GM18858 (cell line): Measurements from ENCODE around the gene AMOTL2.

ENCODE experiments used
- ATAC-seq: cut with Tn5 transposase; IDR thresholded peaks from one replicate; pipeline ENCODE4 v1.9.1; 2021; ENCODE audit not compliant: unreplicated experiment

AMOTL2 gene

DNA sequence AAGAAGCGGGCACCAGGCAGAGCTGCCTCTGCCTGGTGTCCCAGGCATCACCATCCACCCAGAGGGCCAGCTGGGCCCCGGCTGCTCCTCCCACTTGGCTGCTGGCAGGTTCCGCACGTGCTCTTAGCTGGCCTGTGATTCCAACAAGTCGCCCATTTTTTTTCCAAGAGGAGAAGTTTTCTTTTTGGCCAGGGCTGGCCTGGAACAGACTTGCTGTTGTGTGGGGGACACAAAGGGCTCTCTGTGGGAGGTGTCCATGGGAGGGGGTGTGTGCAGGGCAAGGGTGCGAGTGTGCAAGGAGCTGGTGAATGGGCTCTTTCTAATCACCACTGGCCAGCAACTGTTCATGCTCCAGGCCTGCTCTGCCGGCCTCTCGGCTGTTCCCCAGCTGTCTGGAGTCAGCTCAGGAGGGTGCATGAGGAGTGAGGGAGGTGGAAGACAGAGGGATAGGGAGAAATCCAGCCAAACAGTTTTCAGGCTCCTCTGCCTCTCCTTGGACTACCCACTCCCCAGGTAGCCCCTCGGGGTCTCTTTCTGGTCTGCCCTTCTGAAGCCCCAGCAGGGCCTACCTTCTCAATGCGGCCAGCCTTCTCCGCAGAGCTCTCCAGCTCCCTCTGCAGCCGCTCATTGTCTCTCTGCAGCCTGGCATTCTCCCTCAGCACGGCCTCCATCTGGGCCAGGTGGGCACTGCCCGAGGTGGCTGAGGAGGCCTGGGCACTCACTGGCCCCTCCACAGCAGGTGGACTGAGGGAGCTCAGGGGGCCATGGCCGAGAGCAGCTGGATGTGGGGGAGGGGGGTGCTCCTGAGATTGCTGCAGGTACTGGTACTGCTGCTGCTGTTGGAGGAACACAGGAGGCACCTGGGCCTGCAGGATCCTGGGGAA, 7.1 kb downstream of the AMOTL2 start:
- ATAC-seq, result no peak

DNA sequence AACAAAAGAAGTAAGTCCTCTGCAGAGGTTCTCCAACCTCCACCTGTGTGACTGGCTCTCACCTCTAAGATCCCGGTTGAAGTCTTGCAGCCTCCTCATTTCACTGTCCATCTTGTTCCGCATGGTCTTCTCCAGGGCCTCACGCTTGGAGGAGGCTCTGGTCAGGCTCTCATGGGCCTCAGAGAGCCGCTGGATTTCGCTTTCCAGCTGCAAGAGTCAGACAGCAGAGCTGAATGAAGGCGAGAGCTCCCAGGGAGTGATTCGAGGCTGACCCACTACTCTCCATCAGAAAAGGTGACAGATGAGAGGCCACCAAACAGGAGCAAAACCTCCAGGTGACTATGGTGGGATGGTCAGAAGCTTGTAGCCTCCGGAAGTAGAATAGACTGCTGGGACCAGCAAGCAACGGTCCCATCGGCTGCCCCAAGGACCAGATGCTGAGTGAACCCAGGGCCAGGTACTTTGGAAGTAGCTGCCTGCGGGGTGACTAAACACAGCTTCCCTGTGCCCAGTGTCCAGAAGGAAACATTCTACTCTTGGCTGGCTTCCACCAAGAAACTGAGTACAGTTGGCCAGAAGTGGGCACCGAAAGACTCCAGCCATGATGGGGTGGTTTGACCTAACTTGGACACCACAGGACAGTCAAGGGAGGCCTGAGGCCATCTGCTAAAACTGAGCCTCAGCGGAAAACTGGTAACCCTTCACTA, 7.9 kb downstream of the AMOTL2 start:
- no peak for ATAC-seq

DNA sequence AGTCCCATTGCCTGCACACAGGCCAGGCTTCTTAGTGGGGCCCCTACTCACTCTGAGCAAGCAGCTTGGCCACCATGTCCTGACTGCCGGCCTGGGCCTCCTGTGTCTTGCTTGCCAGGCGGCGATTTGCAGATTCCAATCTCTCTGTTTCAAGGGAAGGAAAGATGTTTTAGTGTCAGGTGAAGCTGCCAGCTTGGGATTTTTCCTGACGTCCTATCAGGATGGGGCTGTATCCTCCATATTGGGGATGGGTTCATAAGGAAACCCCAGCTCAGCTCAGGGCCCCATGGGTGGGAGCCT, 8.5 kb downstream of the AMOTL2 start:
- ATAC-seq, result no peak

DNA sequence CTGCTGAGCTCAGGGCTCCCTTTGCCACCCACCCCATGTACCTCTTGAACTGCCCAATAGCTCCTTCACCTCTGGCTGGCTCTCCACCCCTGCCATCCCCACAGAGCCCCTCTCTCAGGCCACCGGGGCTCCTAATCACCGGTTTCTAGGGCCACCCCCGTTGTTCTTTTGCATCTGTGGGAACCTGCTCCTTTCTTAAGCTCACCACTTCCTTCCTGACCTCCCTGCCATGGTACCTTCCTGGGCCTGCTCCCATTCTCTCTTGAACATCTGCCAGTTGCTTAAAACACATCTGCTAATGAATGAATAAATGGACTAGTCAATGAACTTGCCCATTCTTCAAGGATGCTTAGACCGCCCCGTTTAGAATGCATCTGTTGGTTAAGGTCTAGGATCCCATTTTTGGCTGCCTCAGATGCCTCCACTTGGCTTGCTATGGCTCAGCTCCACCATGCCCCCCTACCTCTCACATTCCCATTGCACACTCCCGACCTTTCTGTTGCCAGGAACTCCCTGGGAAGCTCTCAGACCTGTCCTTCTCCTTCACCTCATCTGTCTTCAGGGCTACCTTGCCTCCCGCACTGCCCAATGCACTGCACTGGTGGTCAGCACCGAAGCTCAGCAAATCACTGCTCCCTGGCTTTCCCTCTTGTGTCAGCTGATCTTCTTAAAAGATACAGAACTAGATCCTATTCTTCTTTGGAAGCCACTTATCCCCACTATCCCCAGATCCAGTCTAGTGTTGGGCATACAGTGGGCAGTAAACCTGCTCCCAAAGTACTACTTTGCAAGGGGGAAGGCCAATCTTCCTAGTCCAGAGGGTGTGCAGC, 9.1 kb downstream of the AMOTL2 start:
- no peak for ATAC-seq

DNA sequence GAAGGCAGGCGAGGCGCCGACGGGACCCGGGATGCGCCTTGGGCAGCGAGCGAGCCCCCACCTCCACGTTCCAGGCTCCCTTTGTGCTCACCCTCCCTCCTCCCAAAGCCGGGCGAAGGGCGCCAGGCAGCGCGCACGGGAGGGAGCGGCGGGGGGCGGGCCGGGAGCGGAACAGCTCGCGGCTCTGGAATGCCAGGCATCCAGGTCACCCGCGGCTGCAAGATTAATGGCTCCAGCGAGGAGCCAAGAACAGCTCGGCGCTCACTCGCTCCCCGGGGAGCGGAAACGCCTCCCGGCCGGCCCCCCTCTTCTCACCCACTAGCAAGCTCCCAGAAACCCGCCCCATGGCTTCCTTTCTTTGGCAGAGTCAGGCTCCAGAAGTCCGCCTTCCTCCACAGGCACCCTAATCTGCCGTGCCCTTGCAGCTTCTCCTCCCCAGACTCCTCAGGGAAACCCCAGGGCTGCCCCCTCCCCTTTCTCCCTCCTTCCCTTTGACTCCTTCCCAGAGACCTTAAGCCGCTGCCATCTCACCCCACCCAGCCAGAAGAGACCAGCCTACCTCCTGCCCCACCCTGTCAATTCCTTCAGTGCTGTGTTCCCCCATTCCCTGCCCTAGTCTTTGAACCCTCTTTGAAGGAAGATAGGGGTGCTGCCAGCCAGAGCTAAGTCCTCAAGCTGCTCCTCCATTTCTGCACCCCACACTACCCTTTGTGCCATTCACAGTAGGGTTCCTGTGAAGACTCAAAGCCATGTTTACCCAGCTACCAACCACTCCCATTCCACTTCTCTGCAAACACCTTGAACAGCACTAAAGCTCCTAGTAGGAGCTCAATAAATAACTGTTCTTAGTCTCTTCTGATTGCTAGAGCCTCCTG, 9.9 kb downstream of the AMOTL2 start:
- no peak for ATAC-seq

DNA sequence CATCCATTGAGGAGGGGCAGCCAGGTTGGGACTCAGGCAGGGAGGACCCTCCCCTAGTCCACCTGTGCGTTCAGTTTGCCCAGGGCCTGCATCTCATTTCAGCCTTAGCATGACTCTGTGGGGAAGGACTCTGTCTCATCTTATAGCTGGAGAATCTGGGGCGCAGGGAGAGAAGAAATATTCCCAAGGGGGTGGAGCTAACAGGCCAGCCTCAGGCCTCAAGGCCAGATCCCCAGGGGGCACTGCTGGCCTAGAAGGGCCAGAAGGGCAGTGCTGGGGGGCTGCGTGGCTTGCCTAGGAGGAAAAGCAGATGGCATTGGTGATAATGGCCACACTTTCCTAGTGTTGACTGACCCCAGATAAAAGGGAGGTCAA, 10.9 kb downstream of the AMOTL2 start:
- ATAC-seq, result no peak

DNA sequence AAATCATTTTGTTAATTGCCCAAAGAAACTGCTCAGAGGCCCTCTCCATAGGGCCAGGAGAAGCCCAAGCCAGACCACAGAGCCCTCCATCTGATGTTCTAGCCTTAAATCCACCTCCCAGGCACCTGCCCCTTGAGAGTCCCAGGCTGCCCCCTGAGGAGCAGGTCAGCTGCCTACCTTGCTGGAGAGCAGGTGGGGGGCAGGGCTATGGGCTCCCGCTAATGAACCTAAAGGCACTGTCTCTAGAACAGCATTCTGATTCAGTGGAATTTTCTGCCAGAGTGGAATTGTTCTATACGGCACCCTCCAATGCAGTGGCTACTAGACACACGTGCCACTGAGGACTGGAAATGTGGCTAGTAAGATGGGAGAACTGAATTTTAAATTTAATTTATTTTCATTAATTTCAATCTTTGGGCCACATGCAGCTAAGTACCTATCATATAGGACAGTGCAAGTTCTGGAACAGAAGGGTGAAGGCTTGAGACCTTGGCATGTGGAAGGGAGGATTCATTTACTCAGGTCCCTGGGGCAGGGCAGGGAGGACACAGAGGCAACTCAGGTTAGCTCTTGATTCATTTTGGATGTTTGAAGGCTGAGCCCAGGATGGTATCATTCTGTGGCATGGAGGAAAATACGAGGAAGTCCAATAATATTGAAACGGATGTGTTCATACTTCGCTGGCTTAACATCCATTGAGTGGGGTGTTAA, 11.4 kb downstream of the AMOTL2 start:
- ATAC-seq, result no peak

DNA sequence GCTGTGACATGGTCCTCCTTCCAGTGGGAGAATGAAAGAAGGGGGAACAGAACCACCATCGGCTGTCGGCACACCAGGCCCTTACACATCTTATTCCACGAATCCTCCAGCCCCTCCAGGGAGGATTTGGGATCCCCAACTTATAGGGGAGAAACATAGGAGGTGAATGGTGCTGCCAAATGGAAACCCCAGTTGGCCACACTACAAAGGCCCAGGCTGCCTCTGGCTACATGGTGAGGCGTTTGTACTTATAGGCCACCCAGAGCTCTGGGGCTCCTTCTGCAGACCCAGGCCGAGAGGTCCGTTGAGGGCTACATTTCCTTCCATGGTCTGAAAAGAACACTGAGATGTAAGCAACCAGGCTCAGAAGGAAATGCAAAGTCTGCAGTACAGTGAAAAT, 12.0 kb downstream of the AMOTL2 start:
- ATAC-seq, result no peak

DNA sequence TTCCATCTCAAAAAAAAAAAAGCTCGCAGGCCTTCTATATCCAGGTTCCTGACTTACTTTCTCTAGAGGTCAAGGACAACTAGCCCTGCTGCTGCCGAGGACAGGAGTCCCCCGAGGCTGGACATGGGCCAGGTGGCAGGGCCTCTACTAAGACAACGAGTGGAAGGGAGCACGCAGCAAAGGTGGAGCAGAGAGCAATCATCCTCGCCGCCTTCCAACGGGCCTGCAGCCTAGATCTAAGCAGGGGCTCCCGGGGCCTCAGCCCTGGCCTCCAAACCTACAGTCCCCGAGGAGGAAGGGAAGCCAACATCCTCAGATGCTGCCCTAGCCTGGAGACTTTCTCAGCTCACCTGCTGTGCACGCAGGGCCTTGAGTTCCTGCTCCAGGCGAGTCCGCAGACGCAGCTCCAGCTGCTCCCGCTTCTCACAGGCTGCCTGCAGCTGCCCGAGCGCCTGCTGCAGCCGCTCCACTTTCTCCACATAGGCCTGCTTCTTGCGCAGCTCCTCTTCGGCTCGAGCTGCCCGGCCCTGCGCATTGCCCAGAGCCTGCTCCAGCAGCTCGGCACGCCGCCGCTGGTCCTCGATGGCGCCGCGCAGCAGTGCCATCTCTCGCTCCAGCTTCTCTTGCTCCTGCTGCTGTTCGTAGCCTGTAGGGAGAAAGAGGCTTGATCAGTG, 12.9 kb downstream of the AMOTL2 start:
- ATAC-seq, result no peak

DNA sequence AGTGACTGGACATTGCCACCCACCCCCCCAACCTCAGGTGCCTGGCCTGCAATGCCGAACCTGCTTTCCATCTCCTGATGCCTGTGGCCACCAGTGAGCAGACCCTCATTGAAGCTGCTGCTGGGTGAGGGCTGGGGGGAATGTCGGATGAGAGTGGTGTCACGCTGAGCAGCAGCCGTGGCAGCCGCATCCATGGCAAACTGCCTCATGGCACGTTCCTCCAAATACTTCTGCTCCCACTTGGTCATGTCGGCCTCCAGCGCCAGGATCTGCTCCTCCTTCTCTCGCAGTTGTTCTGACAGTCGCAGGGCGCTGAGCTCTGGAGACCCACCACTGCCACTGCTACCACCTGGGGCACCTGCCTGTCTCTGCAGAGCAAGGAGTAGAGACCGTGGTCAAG, 14.2 kb downstream of the AMOTL2 start:
- ATAC-seq, result no peak

DNA sequence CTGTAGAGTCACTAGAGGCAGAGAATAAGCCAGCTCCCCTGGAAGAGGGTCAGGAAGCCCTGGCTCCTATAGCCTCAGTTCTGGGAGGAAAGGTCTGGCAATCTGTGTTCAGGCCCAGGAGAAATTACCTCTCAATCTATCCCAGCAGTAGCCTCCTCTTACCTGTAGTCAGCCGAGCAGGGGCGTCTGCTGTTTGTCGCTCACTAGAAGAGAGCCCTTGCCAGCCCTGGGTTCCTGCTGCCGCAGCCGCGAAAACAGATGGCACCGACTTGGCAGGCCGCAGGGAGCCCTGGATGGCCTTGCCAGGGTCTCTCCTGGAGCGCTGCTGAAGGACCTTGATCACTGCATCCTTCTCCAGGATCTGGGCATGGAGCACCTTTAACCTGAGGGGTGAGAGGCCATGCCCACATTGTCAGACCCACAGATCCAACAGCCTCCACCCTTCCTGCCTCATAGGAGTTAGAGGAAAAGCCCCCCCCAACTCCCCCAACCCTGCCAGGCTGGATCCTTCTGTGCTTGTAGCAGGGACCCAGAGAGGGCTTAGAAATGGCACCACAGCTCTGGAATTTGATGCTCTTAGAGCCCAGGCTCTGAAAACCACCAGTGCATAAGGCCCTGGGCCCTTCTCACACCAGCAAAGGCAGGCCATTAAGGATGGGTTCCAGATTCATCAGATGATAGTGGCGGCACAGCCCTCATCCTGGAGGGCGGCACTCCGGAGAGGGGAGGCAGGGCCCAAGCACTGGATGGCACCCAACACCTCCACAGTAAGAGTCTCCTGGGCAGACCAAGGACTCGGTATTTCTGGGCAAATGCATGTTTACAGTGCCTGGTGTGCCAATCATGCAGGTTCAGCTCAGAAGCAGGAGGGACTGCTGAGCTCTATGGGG, 14.9 kb downstream of the AMOTL2 start:
- no peak for ATAC-seq

DNA sequence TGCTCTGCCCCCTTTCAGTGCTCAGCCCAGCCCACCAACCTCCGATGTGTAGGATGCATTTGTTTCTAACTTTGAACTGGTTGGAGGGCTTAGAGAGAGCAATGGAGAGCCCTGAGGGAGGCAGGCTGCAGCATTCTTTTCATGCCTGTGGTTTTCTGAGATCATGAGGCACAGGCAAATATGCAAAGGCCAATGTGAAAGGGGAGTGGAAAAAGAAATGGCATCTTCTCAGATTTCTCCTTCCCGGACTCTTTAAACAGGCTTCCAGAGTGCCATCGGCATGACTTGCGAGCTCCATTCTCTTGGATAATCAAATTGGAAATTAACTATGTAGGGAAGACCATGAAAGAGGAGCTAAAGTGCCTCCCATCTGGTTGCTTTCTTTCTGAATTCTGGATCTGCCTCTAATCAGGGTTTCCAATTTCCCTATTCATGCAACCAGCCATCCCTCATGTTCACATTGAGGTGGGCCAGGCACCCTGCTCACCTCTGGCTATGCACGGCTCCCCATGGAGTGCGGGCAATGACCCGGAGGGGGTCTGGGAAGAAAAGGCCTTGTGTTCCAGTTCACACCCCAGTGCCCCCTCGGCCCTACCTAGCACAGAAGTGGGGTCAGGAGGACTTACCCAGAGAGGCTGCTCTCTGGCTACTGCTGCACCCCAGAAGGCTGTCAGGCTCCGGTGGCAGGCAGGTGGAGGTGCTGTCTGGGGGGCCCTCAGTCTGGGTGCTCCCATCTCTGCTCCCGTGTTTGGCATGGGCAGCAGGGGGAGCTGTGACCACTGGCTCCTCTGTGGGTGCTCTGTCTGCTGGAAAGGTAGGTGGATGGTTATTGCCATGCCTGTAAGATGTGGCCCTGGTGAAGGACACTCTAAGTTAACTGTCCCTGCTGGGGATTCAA, 16.1 kb downstream of the AMOTL2 start:
- ATAC-seq, result no peak

DNA sequence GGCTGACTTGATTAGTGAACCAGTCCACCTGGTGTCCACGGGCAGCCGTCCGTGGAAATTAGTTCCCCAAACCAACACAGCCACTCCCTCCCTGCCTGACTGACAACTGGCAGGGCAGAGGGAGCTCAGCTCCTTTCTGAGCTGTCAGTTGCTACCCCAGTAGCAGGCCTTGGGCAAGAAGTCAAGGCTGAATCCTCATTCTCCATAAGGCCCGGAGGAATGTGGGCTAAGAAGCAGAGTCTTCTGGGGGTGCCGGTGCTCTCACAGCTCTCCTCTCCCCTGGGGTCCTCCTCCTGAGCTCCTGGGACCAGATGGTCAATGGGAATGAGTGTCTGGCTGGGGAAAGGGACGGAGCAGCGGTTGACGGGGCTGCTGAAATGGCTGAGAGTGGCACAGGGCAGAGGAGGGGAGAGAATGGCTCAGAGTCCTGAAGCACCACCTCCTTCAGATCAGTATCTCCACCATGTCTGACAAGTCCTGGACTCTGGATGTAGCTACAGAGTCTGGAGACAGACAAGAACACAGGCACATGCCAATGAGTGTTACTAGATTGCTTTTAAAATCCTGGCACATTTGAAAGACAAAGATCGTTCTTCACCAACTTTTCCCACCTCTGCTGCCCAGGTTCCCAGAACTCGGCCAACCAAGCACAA, 16.9 kb downstream of the AMOTL2 start:
- no peak for ATAC-seq

DNA sequence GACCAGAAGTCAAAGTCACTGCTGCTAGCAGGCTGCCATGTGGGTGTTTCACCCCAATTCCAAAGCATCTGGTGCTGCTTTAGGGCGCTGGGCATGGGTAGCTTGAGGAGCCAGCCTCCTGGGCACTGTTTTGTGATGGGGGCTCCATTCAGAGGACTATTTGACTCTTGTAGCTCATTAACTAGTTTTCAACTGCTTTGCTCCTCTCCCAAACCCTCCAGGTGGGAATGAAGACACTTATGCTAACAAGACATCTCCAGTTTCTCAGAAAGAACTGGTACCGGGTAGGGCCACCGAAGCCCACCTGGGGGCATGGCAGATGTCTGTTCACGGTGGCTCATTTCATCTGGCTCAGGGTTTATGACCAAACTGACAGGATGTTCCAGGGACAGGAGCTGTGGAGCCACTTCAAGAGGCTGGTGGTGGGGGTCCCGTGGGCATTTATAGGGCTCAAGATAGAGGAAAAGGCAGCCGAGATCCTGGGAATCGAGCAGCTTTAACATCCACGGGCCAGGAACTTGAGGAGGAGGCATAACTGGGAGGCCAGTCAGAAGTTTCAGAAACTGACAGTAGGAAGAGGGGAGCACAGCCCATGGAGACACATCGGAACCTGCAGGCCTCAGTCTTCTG, 17.7 kb downstream of the AMOTL2 start:
- no peak for ATAC-seq

DNA sequence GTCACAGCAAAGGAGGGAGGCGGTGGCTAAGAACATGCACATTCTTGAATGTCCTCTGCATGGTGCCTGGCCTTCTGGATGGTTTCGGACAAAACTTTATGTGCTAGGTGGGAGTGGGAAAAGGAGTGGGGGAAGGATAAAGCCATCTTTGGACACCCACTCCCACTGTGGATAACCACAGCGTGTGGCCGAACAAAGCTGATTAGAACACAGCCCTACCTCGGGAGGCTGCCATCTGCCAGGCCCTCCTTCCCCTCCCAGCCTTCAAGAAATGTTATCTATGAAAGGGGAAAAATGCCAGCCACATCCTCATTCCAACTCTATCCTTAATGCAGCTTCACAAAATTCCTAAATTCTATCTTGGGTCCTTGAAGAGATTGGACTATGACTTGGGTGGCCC, 18.8 kb downstream of the AMOTL2 start:
- no peak for ATAC-seq

DNA sequence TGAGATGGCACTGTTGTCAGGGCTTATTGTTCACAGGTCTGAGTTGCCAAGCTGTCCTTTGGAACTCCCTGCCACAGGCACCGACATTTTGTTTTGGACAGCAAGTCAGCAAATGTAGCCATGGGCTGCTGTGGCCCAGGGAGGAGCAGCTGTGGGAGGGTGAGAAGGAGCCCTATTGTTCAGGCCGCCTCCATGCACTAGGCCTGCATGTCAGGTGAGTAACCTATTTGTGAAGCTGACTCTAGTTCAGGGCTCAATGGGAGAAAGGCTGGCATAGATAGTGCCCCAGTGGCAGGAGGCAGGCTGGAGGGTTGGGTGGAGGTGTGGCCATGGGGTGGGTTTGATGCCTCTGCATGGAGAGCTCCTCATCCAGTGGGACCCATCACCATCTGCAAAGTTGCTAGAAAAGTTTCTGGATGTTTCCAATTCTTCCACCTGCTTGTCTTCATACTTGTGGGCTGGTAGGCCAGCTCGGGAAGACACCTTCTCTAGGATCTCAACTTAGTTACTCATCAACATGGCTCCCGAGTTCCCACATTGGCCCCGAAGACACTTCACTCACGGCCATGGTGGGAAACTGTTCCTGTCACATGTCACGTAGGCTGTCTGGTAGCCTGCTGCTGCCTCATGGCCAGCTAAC, 19.5 kb downstream of the AMOTL2 start:
- no peak for ATAC-seq
